A673 (cell line): ENCODE results near the gene YKT6.

ENCODE experiments used
- EZH2 ChIP-seq: fragments of 200-600 bp; sonication (generic); IDR thresholded peaks from 2 replicates; pipeline ENCODE4 v1.6.1; 2017; ENCODE audit warnings: borderline replicate concordance, low read depth, mild to moderate bottlenecking, mixed read lengths, antibody characterized with exemption, low read length; ENCODE audit not compliant: poor library complexity, severe bottlenecking
- TF ChIP-seq, protein P1 (sequence below): fragments of 300-800, 200-600 bp; sonication (generic); conservative IDR thresholded peaks from 2 replicates; pipeline ENCODE4 v1.5.1; 2017; ENCODE audit warnings: low read depth, mild to moderate bottlenecking, antibody characterized with exemption, low read length, moderate library complexity, mixed read lengths

DNA sequence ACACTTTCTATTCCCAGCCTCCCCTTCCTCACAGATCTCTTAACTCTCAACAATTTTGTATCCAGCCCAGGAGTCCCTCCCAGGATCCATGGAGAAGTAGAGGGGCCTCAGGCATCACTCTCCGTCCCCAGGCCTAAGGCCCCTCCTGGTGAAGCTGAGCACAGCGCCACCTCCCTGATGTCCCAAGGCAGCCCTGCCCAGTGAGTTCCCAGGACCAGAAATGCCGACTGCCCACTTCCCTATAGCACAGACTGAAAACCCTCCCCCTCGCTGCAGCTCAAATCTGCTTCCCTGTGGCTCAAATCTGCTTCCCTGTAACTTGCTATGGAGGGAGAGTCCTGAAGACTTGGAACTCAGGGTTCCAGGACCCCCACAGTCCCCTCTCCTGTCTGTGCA is 35.6 kb downstream of the YKT6 start:
- TF ChIP-seq, protein P1, sequence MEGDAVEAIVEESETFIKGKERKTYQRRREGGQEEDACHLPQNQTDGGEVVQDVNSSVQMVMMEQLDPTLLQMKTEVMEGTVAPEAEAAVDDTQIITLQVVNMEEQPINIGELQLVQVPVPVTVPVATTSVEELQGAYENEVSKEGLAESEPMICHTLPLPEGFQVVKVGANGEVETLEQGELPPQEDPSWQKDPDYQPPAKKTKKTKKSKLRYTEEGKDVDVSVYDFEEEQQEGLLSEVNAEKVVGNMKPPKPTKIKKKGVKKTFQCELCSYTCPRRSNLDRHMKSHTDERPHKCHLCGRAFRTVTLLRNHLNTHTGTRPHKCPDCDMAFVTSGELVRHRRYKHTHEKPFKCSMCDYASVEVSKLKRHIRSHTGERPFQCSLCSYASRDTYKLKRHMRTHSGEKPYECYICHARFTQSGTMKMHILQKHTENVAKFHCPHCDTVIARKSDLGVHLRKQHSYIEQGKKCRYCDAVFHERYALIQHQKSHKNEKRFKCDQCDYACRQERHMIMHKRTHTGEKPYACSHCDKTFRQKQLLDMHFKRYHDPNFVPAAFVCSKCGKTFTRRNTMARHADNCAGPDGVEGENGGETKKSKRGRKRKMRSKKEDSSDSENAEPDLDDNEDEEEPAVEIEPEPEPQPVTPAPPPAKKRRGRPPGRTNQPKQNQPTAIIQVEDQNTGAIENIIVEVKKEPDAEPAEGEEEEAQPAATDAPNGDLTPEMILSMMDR: no peak
- no peak for TF ChIP-seq EZH2
